HCT116 (cell line): ENCODE measurements around the gene CDK8. TPM values are rescaled to one million over a fixed set of nuclear protein-coding genes. Genes with fewer than 3 reads are reported as not detected.

Experiments used
- ATAC-seq: fragments of 200-7000 bp; cut with Tn5 transposase; 2 replicates; pipeline ENCODE4 v1.9.1; 2020; ENCODE audit warnings: mild to moderate bottlenecking, moderate library complexity
- BruUV-seq: library from RNA; stranded (reverse); fragments of 400-500 nt; replicated peaks from 2 replicates; lab custom pipeline; 2021; lab: Mats Ljungman, UMichigan
- CTCF ChIA-PET: fragments of 300-600 bp; sonication (Branson Sonifier 250); formaldehyde crosslinking; loops from one replicate; lab custom pipeline; 2021; ENCODE audit warnings: antibody characterized with exemption; lab: Charles Lee
- POLR2A ChIA-PET: fragments of 300-600, 350-600 bp; sonication (Branson Sonifier 250); formaldehyde crosslinking; loops from one replicate; lab custom pipeline; 2021; ENCODE audit warnings: antibody characterized with exemption; lab: Charles Lee
- RAD21 ChIA-PET, 2 experiments: fragments of 300-600 bp; sonication (Branson Sonifier 250); formaldehyde crosslinking; loops; one replicate each; lab custom pipeline; 2023; ENCODE audit warnings: low total read pairs in 2 of 2; ENCODE audit not compliant: uncharacterized antibody in 2 of 2, unreplicated experiment in 2 of 2, low non-redundant PET in 1 of 2; lab: Charles Lee
- DNase-seq: peaks from one replicate; pipeline ENCODE4 v3.0.0-alpha.2; 2010; ENCODE audit warnings: low read depth, low spot score
- H2AFZ ChIP-seq: fragments of 200-600 bp; shearing (Covaris generic), sonication (generic); 2 replicates; pipeline ENCODE4 v1.6.1; 2017; ENCODE audit warnings: low read depth, mixed run types, mixed read lengths, antibody characterized with exemption, low read length; ENCODE audit not compliant: poor library complexity, severe bottlenecking
- H3K27ac ChIP-seq: 2 replicates; pipeline ENCODE4 v1.5.1; 2012; ENCODE audit warnings: low read depth, low read length
- H3K27me3 ChIP-seq: fragments of 200-600 bp; sonication (generic); 2 replicates; pipeline ENCODE4 v1.6.1; 2016; ENCODE audit warnings: mixed run types, low read length, mixed read lengths; ENCODE audit not compliant: insufficient read depth
- H3K36me3 ChIP-seq, 2 experiments: fragments of 200-500 bp in 1 of 2; fragments of 200-600 bp in 1 of 2; sonication (Bioruptor generic) in 1 of 2; sonication (generic) in 1 of 2; 2 replicates each; pipeline versions ENCODE4 v1.5.1 to v1.6.1; 2014 to 2016; ENCODE audit warnings: low read length in 2 of 2, inconsistent platforms in 1 of 2, mixed read lengths in 1 of 2, mixed run types in 1 of 2; ENCODE audit not compliant: insufficient read depth in 2 of 2, control insufficient read depth in 1 of 2
- H3K4me1 ChIP-seq, 2 experiments: fragments of 200-600 bp in 1 of 2; sonication (generic) in 1 of 2; 2 replicates each; pipeline versions ENCODE4 v1.5.1 to v1.6.1; 2012 to 2017; ENCODE audit warnings: low read length in 2 of 2, inconsistent platforms in 1 of 2, mild to moderate bottlenecking in 1 of 2, mixed read lengths in 1 of 2, mixed run types in 1 of 2, moderate library complexity in 1 of 2; ENCODE audit not compliant: insufficient read depth in 2 of 2, control insufficient read depth in 1 of 2
- H3K4me2 ChIP-seq: fragments of 200-600 bp; sonication (generic); 2 replicates; pipeline ENCODE4 v1.6.1; 2017; ENCODE audit warnings: mixed run types, low read length, mixed read lengths
- H3K4me3 ChIP-seq, 2 experiments: fragments of 200-600 bp in 1 of 2; sonication (generic) in 1 of 2; replicated peaks in 1 of 2; 2 replicates each; pipeline ENCODE4 v1.5.1; 2011 to 2016; ENCODE audit warnings: low read length in 2 of 2, control low read depth in 1 of 2, low read depth in 1 of 2, mild to moderate bottlenecking in 1 of 2, mixed read lengths in 1 of 2, mixed run types in 1 of 2
- H3K79me2 ChIP-seq: fragments of 200-600 bp; sonication (generic); 2 replicates; pipeline ENCODE4 v1.6.1; 2017; ENCODE audit warnings: mild to moderate bottlenecking, mixed run types, low read length, moderate library complexity, mixed read lengths; ENCODE audit not compliant: insufficient read depth
- H3K9ac ChIP-seq: fragments of 200-600 bp; sonication (generic); 2 replicates; pipeline ENCODE4 v1.6.1; 2016; ENCODE audit warnings: low read length, mixed read lengths
- H3K9me2 ChIP-seq: fragments of 200-600 bp; sonication (generic), shearing (Covaris generic); 2 replicates; pipeline ENCODE4 v1.6.1; 2017; ENCODE audit warnings: mixed run types, mild to moderate bottlenecking, moderate library complexity; ENCODE audit not compliant: insufficient read depth
- H3K9me3 ChIP-seq, 2 experiments: fragments of 200-500 bp in 1 of 2; fragments of 200-600 bp in 1 of 2; sonication (Bioruptor generic) in 1 of 2; sonication (generic) in 1 of 2; 2 replicates each; pipeline ENCODE4 v1.6.1; 2014 to 2017; ENCODE audit warnings: low read length in 2 of 2, mixed read lengths in 2 of 2, inconsistent platforms in 1 of 2, low read depth in 1 of 2, mild to moderate bottlenecking in 1 of 2, mixed run types in 1 of 2, moderate library complexity in 1 of 2; ENCODE audit not compliant: control insufficient read depth in 1 of 2, insufficient read depth in 1 of 2
- H4K20me1 ChIP-seq: fragments of 200-600 bp; sonication (generic), shearing (Covaris generic); 2 replicates; pipeline ENCODE4 v1.6.1; 2017; ENCODE audit warnings: mixed run types, mild to moderate bottlenecking, moderate library complexity; ENCODE audit not compliant: insufficient read depth
- ELF1 ChIP-seq: IDR thresholded peaks from 2 replicates; pipeline ENCODE4 v1.6.1; 2012; ENCODE audit warnings: low read depth, borderline replicate concordance
- EZH2 ChIP-seq: fragments of 200-600 bp; sonication (generic); IDR thresholded peaks from 2 replicates; pipeline ENCODE4 v1.6.1; 2017; ENCODE audit warnings: antibody characterized with exemption, mixed run types
- EZH2phosphoT487 ChIP-seq: fragments of 200-600 bp; IDR thresholded peaks from 2 replicates; pipeline ENCODE4 v1.6.1; 2018; ENCODE audit warnings: antibody characterized with exemption, borderline replicate concordance
- JUND ChIP-seq: IDR thresholded peaks from 2 replicates; pipeline ENCODE4 v1.6.1; 2012
- POLR2A ChIP-seq: IDR thresholded peaks from 2 replicates; pipeline ENCODE4 v1.7.0; 2011; ENCODE audit warnings: borderline replicate concordance; ENCODE audit not compliant: insufficient read depth, insufficient read length; ENCODE audit errors: extremely low read depth
- POLR2AphosphoS5 ChIP-seq: IDR thresholded peaks from 2 replicates; pipeline ENCODE4 v1.6.1; 2011; ENCODE audit warnings: mild to moderate bottlenecking, low read depth, low read length, moderate library complexity
- SP1 ChIP-seq: IDR thresholded peaks from 2 replicates; pipeline ENCODE4 v1.6.1; 2012; ENCODE audit warnings: low read depth
- TCF7L2 ChIP-seq: IDR thresholded peaks from 2 replicates; pipeline ENCODE4 v1.7.0; 2011; ENCODE audit warnings: borderline replicate concordance, inconsistent platforms; ENCODE audit not compliant: insufficient read depth, insufficient read length; ENCODE audit errors: extremely low read depth
- YY1 ChIP-seq: IDR thresholded peaks from 2 replicates; pipeline ENCODE4 v1.6.1; 2011; ENCODE audit warnings: low read length, low read depth, moderate library complexity, mild to moderate bottlenecking; ENCODE audit not compliant: insufficient replicate concordance; ENCODE audit errors: extremely low read depth
- ZFX ChIP-seq: fragments of 450-650 bp; IDR thresholded peaks from 2 replicates; pipeline ENCODE4 v1.6.1; 2017
- ZNF274 ChIP-seq: fragments of 200-500 bp; sonication (Bioruptor generic); IDR thresholded peaks from 2 replicates; pipeline ENCODE4 v1.6.1; 2014; ENCODE audit warnings: mild to moderate bottlenecking, low read depth, low read length, inconsistent platforms
- intact Hi-C: fragments of 100-400 bp; cut with micrococcal nuclease; formaldehyde crosslinking; loops from 2 replicates; pipeline ENCODE4 v1.10.0; 2022
- total RNA-seq: library from RNA; stranded (reverse); gene quantifications from one replicate; pipeline ENCODE4 v1.2.1, GENCODE V29; 2021; ENCODE audit not compliant: unreplicated experiment
- TF ChIP-seq, protein P1 (sequence below), 3 experiments: fragments of 200-600 bp in 1 of 3; sonication (generic) in 1 of 3; IDR thresholded peaks in 2 of 3; conservative IDR thresholded peaks in 1 of 3; 2 replicates each; pipeline ENCODE4 v1.5.1; 2012 to 2017; ENCODE audit warnings: low read depth in 2 of 3, low read length in 2 of 3, antibody characterized with exemption in 1 of 3, borderline replicate concordance in 1 of 3, control low read depth in 1 of 3, mild to moderate bottlenecking in 1 of 3, mixed read lengths in 1 of 3, mixed run types in 1 of 3, moderate library complexity in 1 of 3; ENCODE audit not compliant: insufficient read depth in 1 of 3
- TF ChIP-seq, protein P2 (sequence below): IDR thresholded peaks from 2 replicates; pipeline ENCODE4 v1.6.1; 2012

The CDK8 gene
- total RNA-seq, 1 experiment from 2014 or later, result 23.8 TPM

DNA sequence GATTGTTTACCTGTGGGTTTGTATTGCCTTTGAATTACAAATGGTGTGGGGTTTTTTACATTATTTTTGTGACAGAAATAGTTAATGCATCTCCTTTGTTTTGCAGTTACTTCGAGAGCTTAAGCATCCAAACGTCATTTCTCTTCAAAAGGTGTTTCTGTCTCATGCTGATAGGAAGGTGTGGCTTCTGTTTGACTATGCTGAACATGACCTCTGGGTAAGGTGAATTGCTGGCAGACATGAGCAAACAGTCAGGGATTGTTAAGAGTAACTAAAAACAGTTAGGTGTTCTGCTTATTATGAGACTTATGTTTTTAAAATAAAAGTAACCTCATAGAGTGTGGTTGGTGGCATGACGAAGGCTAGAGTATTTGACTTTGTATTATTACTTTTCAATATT, 95.0 kb downstream of the CDK8 start:
- Histone ChIP-seq H3K9ac (no peak overlapping the region), H2AFZ (no peak overlapping the region), H3K27ac (no peak overlapping the region), H3K79me2 (no peaks in the 10 kb centered on the region; the same call in 1 of the 2 replicates), H3K4me1 (no peaks in the 10 kb centered on the region), H3K4me2 (no peak overlapping the region), H3K27me3 (no peaks in the 10 kb centered on the region), H4K20me1 (no peaks in the 10 kb centered on the region), H3K4me3 (no peak overlapping the region), H3K9me2 (no peaks in the 10 kb centered on the region), H3K36me3 (peaks cover 0 to 3% of the 10 kb centered on the region in 2 experiments; a peak in 2 of 4 replicates), H3K9me3 (no peaks in the 10 kb centered on the region)
- intact Hi-C loops, result no loop called here
- DNase-seq, result no peak
- TF ChIP-seq EZH2phosphoT487 (no peak), POLR2AphosphoS5 (no peak), ZNF274 (no peak), POLR2A (no peak), ELF1 (no peak), EZH2 (no peak), TCF7L2 (no peak), SP1 (no peak), YY1 (no peak), ZFX (no peak), JUND (no peak)
- TF ChIP-seq, protein P1, sequence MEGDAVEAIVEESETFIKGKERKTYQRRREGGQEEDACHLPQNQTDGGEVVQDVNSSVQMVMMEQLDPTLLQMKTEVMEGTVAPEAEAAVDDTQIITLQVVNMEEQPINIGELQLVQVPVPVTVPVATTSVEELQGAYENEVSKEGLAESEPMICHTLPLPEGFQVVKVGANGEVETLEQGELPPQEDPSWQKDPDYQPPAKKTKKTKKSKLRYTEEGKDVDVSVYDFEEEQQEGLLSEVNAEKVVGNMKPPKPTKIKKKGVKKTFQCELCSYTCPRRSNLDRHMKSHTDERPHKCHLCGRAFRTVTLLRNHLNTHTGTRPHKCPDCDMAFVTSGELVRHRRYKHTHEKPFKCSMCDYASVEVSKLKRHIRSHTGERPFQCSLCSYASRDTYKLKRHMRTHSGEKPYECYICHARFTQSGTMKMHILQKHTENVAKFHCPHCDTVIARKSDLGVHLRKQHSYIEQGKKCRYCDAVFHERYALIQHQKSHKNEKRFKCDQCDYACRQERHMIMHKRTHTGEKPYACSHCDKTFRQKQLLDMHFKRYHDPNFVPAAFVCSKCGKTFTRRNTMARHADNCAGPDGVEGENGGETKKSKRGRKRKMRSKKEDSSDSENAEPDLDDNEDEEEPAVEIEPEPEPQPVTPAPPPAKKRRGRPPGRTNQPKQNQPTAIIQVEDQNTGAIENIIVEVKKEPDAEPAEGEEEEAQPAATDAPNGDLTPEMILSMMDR (IDR thresholded peaks at IDR 0.05 in 2 of 3, conservative IDR thresholded peaks at IDR 0.05 in 1 of 3; ENCODE audit: borderline replicate concordance in 1 of 3, insufficient read depth in 1 of 3, low read depth in 2 of 3, low read length in 2 of 3), result no peak
- TF ChIP-seq, protein P2, sequence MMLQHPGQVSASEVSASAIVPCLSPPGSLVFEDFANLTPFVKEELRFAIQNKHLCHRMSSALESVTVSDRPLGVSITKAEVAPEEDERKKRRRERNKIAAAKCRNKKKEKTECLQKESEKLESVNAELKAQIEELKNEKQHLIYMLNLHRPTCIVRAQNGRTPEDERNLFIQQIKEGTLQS, result no peak
- ATAC-seq, result no peak
- CTCF ChIA-PET, result no interaction called here
- no TSS peak for BruUV-seq
- RAD21 ChIA-PET, result no interaction called here
- POLR2A ChIA-PET, result no interaction called here
